Thyroid gland (tissue), 4 donors: Measurements from ENCODE around the gene CCNK. TPM values are rescaled to one million over a fixed set of nuclear protein-coding genes. Genes with fewer than 3 reads are reported as not detected.

Source experiments
- DNase-seq, 2 donors: peaks; one replicate each; pipeline ENCODE4 v3.0.0-alpha.2; 2019
- H3K27ac ChIP-seq, 3 donors: fragments of 200-600 bp; sonication (generic); 1 replicate in 2 of 3; 2 replicates in 1 of 3; pipeline ENCODE4 v1.5.1; 2016 to 2019; ENCODE audit warnings: mild to moderate bottlenecking in 1 of 3, moderate library complexity in 1 of 3
- H3K27me3 ChIP-seq: fragments of 200-600 bp; sonication (generic); one replicate; pipeline ENCODE4 v1.5.1; 2019
- H3K36me3 ChIP-seq, 2 donors: fragments of 200-600 bp; sonication (generic); one replicate each; pipeline ENCODE4 v1.5.1; 2016 to 2019
- H3K4me1 ChIP-seq, 2 donors: fragments of 200-600 bp; sonication (generic); one replicate each; pipeline ENCODE4 v1.5.1; 2017 to 2019
- H3K4me3 ChIP-seq, 3 donors: fragments of 200-600 bp; sonication (generic); replicated peaks in 1 of 3; 1 replicate in 2 of 3; 2 replicates in 1 of 3; pipeline ENCODE4 v1.5.1; 2016; ENCODE audit warnings: mild to moderate bottlenecking in 1 of 3
- H3K9me3 ChIP-seq: fragments of 200-600 bp; sonication (generic); one replicate; pipeline ENCODE4 v1.5.1; 2017
- POLR2A ChIP-seq, 2 donors: fragments of 450-650 bp; IDR thresholded peaks; one replicate each; pipeline ENCODE4 v1.6.1; 2017; ENCODE audit warnings: antibody characterized with exemption in 2 of 2, mild to moderate bottlenecking in 2 of 2, moderate library complexity in 1 of 2
- WGBS, 2 donors: methylation state at CpG; one replicate each; pipeline ENCODE4 v1.1.5; 2017; 5-methylcytosine and 5-hydroxymethylcytosine counted together
- intact Hi-C: fragments of 100-400 bp; cut with DNase I; formaldehyde crosslinking; loops from one replicate; pipeline ENCODE4 v1.15.1; 2023
- total RNA-seq, 4 donors: library from RNA; depleted of rRNA; stranded (reverse); fragments of >200 nt; gene quantifications; one replicate each; pipeline ENCODE4 v1.2.3, GENCODE V29; 2016
- TF ChIP-seq, protein P1 (sequence below), 6 experiments: fragments of 200-600 bp in 3 of 6; fragments of 450-650 bp in 3 of 6; sonication (generic) in 3 of 6; IDR thresholded peaks; one replicate each; pipeline ENCODE4 v1.5.1; 2016 to 2019; ENCODE audit warnings: antibody characterized with exemption in 6 of 6, mild to moderate bottlenecking in 2 of 6, inconsistent platforms in 1 of 6, moderate library complexity in 1 of 6

CCNK gene
- total RNA-seq, 4 donors from 2014 or later: 14.4 to 36.9 (median 24.4) TPM

DNA sequence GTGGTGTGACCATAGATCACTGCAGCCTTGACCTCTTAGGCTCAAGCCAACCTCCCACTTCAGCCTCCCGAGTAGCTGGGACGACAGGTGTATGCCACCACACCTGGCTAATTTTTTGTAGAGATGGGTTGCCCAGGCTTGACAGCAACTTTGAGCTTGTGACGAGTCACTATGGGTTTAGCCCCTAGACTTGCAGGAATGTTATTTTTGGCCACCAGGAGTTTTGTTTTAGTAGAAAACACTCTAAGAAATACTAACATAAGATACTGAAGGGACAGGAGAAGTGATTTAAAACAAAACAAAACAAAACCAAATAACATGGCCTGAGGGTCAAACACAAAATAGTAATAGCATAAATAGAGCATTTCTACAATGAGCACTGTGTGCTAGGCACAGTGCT lies 27.0 kb upstream of the CCNK start:
- Histone ChIP-seq H3K27ac (no peak overlapping the region), H3K9me3 (no peaks in the 10 kb centered on the region), H3K4me1 (no peaks in the 10 kb centered on the region), H3K27me3 (no peaks in the 10 kb centered on the region), H3K36me3 (peaks cover 19 to 22% of the 10 kb centered on the region in 2 donors), H3K4me3 (no peak overlapping the region)
- no peak for DNase-seq
- 79 to 84% methylated on average over 3 of the region's 3 CpGs for WGBS, 2 donors
- intact Hi-C loops: no loop called here
- TF ChIP-seq POLR2A (IDR thresholded peaks at IDR 0.05): no peak
- TF ChIP-seq, protein P1, sequence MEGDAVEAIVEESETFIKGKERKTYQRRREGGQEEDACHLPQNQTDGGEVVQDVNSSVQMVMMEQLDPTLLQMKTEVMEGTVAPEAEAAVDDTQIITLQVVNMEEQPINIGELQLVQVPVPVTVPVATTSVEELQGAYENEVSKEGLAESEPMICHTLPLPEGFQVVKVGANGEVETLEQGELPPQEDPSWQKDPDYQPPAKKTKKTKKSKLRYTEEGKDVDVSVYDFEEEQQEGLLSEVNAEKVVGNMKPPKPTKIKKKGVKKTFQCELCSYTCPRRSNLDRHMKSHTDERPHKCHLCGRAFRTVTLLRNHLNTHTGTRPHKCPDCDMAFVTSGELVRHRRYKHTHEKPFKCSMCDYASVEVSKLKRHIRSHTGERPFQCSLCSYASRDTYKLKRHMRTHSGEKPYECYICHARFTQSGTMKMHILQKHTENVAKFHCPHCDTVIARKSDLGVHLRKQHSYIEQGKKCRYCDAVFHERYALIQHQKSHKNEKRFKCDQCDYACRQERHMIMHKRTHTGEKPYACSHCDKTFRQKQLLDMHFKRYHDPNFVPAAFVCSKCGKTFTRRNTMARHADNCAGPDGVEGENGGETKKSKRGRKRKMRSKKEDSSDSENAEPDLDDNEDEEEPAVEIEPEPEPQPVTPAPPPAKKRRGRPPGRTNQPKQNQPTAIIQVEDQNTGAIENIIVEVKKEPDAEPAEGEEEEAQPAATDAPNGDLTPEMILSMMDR (IDR thresholded peaks at IDR 0.05): no peak

DNA sequence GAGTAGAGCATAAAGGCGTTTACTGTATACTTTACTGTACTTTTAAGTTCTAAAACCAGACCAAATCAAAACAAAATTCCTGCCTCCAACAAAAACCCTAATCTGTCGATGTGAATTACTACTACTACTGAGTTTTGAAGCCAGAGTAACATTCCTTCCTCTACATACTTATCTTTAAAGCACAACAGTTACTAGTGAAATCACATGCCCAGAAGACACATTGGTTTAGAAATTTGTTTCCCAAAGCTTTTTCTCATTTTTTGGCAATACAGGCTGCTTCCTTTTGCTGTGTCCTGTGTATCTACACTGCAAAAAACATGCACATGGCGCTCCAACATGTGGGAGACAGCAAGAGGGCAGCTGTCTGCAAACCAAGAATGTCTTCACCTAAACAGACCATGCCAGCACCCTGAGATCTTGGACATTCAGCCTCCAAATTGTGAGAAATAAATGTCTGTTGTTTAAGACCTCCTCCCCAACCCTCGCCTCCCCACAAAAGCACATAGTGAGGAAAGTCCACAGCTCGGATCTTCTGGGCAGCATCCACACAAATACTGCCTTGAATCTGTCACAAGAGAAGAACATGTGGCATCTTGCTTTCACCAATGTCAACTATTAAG lies 21.6 kb upstream of the CCNK start:
- intact Hi-C loops: no loop called here
- TF ChIP-seq, protein P1 (IDR thresholded peaks at IDR 0.05): no peak
- TF ChIP-seq POLR2A (IDR thresholded peaks at IDR 0.05): no peak
- 87 to 88% methylated on average over 5 of the region's 5 CpGs for WGBS, 2 donors
- Histone ChIP-seq H3K4me1 (no peaks in the 10 kb centered on the region), H3K27me3 (no peaks in the 10 kb centered on the region), H3K36me3 (peaks cover 30 to 55% of the 10 kb centered on the region in 2 donors), H3K9me3 (no peaks in the 10 kb centered on the region), H3K4me3 (no peak overlapping the region), H3K27ac (no peak overlapping the region)
- no peak for DNase-seq

DNA sequence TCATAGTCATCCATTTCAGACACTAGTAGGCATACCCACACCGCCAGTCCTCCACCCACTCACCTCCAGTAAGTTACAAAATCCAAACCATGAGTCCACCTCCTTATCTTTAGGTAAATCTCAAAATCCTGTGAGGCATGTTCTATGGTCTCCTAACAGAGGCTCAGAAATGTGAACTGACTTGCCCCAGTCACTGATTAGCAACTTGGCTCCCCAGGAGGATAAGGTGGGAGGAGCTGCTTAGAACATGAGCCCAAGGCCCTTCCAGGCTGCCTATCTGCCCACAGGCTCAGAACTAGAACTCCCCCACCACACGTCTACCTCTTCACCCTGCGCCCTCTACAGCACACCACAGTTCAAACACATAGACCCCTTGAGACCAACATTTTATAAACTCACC lies 20.4 kb upstream of the CCNK start:
- H3K36me3 ChIP-seq: peaks cover 28 to 55% of the 10 kb centered on the region in 2 donors
- H3K4me3 ChIP-seq: no peak overlapping the region
- no peak for DNase-seq
- no peaks in the 10 kb centered on the region for H3K9me3 ChIP-seq
- H3K27me3 ChIP-seq: no peaks in the 10 kb centered on the region
- no peak overlapping the region for H3K27ac ChIP-seq
- TF ChIP-seq POLR2A (IDR thresholded peaks at IDR 0.05): no peak
- TF ChIP-seq, protein P1 (IDR thresholded peaks at IDR 0.05): no peak
- 95 to 97% methylated on average over 3 of the region's 3 CpGs for WGBS, 2 donors
- no peaks in the 10 kb centered on the region for H3K4me1 ChIP-seq
- intact Hi-C loops: no loop called here

DNA sequence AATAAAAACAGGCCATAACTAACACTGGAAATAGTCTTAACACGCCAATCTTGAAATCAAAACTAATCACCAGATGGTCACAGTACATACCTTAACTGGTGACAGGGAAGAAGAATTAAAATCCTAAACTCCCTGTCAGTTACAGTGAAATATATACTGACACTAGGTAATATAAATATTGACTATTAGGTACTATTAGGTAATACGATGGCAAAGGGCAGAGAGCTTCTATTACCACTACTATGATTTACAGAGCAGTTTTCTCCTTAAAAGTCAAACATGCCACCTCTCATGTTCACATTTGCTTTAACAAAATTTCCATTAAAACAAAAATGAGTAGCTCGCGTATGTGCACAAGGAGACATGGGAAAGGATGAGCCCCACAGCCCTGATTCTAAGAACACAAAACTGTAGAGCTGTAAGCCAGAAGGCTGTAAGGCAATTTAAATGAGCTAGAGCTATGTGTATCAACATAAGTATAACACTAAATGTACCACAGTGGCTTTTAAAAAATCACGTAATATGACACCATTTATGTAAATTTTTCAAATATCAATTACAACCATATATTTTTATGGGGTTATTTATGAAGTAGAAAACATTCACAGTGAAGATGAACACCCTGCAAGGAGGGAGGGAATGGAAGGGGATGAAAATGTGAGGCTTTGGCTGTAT lies 19.7 kb upstream of the CCNK start:
- H3K4me1 ChIP-seq: no peaks in the 10 kb centered on the region
- no peaks in the 10 kb centered on the region for H3K9me3 ChIP-seq
- peaks cover 25 to 55% of the 10 kb centered on the region in 2 donors for H3K36me3 ChIP-seq
- no peaks in the 10 kb centered on the region for H3K27me3 ChIP-seq
- no peak overlapping the region for H3K27ac ChIP-seq
- DNase-seq: no peak
- WGBS, 2 donors: 97 to 98% methylated on average over 5 of the region's 5 CpGs
- TF ChIP-seq POLR2A (IDR thresholded peaks at IDR 0.05): no peak
- TF ChIP-seq, protein P1 (IDR thresholded peaks at IDR 0.05): no peak
- intact Hi-C loops: no loop called here
- H3K4me3 ChIP-seq: no peak overlapping the region

DNA sequence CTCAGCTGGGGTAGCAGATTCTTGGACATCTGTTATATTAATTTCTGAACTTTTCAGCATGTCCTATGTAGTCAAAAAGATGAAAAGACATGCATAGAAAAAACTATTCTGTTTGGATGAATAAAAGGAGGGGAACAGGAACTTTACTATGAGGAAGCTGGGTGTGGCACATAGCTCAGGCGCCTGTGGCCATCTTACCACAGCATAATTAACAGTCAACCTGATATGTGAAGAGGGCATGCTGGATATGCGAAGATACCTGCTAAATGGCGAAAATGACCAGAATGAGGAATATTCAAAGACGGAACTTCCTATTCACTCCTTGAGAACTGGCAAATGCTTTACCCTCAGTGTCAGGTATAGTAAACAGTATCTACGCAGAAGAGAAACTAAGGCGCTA lies 19.0 kb upstream of the CCNK start:
- WGBS, 2 donors: 71 to 80% methylated on average over 6 of the region's 6 CpGs
- no peaks in the 10 kb centered on the region for H3K27me3 ChIP-seq
- TF ChIP-seq, protein P1 (IDR thresholded peaks at IDR 0.05): no peak
- no peak for TF ChIP-seq POLR2A (IDR thresholded peaks at IDR 0.05)
- peaks cover 25 to 48% of the 10 kb centered on the region in 2 donors for H3K36me3 ChIP-seq
- no peaks in the 10 kb centered on the region for H3K9me3 ChIP-seq
- intact Hi-C loops: no loop called here
- no peak overlapping the region for H3K4me3 ChIP-seq
- no peak for DNase-seq
- no peak overlapping the region for H3K27ac ChIP-seq
- H3K4me1 ChIP-seq: peaks cover 1 to 4% of the 10 kb centered on the region in 2 donors
